Panc1 (cell line): ENCODE results near the gene CSRP3. TPM values are rescaled to one million over a fixed set of nuclear protein-coding genes. Genes with fewer than 3 reads are reported as not detected.

ENCODE experiments used
- ATAC-seq: fragments of 200-7000 bp; cut with Tn5 transposase; 2 replicates; pipeline ENCODE4 v1.9.1; 2020; ENCODE audit warnings: mild to moderate bottlenecking, moderate library complexity
- BruUV-seq: library from RNA; stranded (reverse); fragments of 400-500 nt; replicated peaks from 2 replicates; lab custom pipeline; 2021; lab: Mats Ljungman, UMichigan
- CTCF ChIA-PET: fragments of 300-600 bp; sonication (Branson Sonifier 250); formaldehyde crosslinking; loops from one replicate; lab custom pipeline; 2022; ENCODE audit warnings: antibody characterized with exemption; lab: Charles Lee
- POLR2A ChIA-PET: fragments of 300-600 bp; sonication (Branson Sonifier 250); formaldehyde crosslinking; loops from one replicate; lab custom pipeline; 2022; ENCODE audit warnings: antibody characterized with exemption; lab: Charles Lee
- DNase-seq: peaks from one replicate; pipeline ENCODE4 v3.0.0-alpha.2; 2010; ENCODE audit warnings: low read depth, low spot score
- H3K27ac ChIP-seq: 2 replicates; pipeline ENCODE4 v1.5.1; 2011; ENCODE audit warnings: mild to moderate bottlenecking, low read length, inconsistent platforms
- H3K27me3 ChIP-seq: fragments of 200-500 bp; sonication (Bioruptor generic); 2 replicates; pipeline ENCODE4 v1.6.0; 2014; ENCODE audit warnings: low read length, inconsistent platforms; ENCODE audit not compliant: control insufficient read depth, insufficient read depth
- H3K36me3 ChIP-seq: fragments of 200-500 bp; sonication (Bioruptor generic); 2 replicates; pipeline ENCODE4 v1.5.1; 2014; ENCODE audit warnings: inconsistent platforms, mild to moderate bottlenecking, low read length, moderate library complexity; ENCODE audit not compliant: control insufficient read depth, insufficient read depth
- H3K4me1 ChIP-seq: 2 replicates; pipeline ENCODE4 v1.5.1; 2011; ENCODE audit warnings: inconsistent platforms, mild to moderate bottlenecking, low read length, moderate library complexity; ENCODE audit not compliant: control insufficient read depth, insufficient read depth
- H3K4me3 ChIP-seq, 2 experiments: 2 replicates each; pipeline ENCODE4 v1.5.1; 2011 to 2012; ENCODE audit warnings: low read depth in 2 of 2, low read length in 2 of 2, mild to moderate bottlenecking in 2 of 2, inconsistent platforms in 1 of 2, moderate library complexity in 1 of 2
- H3K9me3 ChIP-seq: fragments of 200-500 bp; sonication (Bioruptor generic); 2 replicates; pipeline ENCODE4 v1.5.1; 2014; ENCODE audit warnings: low read depth, mild to moderate bottlenecking, inconsistent platforms, low read length, moderate library complexity; ENCODE audit not compliant: control insufficient read depth, insufficient read depth
- POLR2AphosphoS5 ChIP-seq: IDR thresholded peaks from 2 replicates; pipeline ENCODE4 v1.6.1; 2012; ENCODE audit warnings: mild to moderate bottlenecking, low read depth, low read length, moderate library complexity
- REST ChIP-seq, 2 experiments: IDR thresholded peaks; 2 replicates each; pipeline ENCODE4 v1.6.1; 2011 to 2012; ENCODE audit warnings: low read depth in 2 of 2, control low read depth in 1 of 2, low read length in 1 of 2, mild to moderate bottlenecking in 1 of 2, moderate library complexity in 1 of 2; ENCODE audit not compliant: insufficient read depth in 1 of 2
- SIN3A ChIP-seq: IDR thresholded peaks from 2 replicates; pipeline ENCODE4 v1.6.1; 2012; ENCODE audit warnings: low read depth, mild to moderate bottlenecking, low read length, moderate library complexity, borderline replicate concordance; ENCODE audit not compliant: insufficient read depth
- TCF7L2 ChIP-seq: IDR thresholded peaks from 2 replicates; pipeline ENCODE4 v1.6.1; 2011; ENCODE audit warnings: mild to moderate bottlenecking, low read depth, low read length, inconsistent platforms
- in situ Hi-C: cut with HindIII; loops from 2 replicates; pipeline ENCODE4 v1.10.0; 2016; ENCODE audit warnings: low sequenced_read_pairs, low pct_unique_long_range_greater_than_20kb
- intact Hi-C: fragments of 100-400 bp; cut with micrococcal nuclease; formaldehyde crosslinking; loops from one replicate; pipeline ENCODE4 v1.10.0; 2022; ENCODE audit not compliant: unreplicated experiment
- total RNA-seq: library from RNA; stranded (reverse); gene quantifications from one replicate; pipeline ENCODE4 v1.2.1, GENCODE V29; 2021; ENCODE audit not compliant: unreplicated experiment
- TF ChIP-seq, protein P1 (sequence below): fragments of 450-650 bp; IDR thresholded peaks from 2 replicates; pipeline ENCODE4 v1.5.1; 2017; ENCODE audit warnings: mild to moderate bottlenecking

Gene CSRP3
- total RNA-seq, 1 experiment from 2014 or later: not detected

- ATAC-seq (no peak), DNase-seq (no peak)
- no TSS peak for BruUV-seq
- peak overlapping the region; percentile 49; the same call in 1 of the 2 replicates for H3K27ac ChIP-seq
- no peaks in the 10 kb centered on the region for H3K27me3 ChIP-seq
- CTCF ChIA-PET: no interaction called here
- POLR2A ChIA-PET: no interaction called here
- H3K4me3 ChIP-seq: no peak overlapping the region
- no peak for TF ChIP-seq SIN3A
- intact Hi-C loops (no loop called here), in situ Hi-C loops (no loop called here)
- no peaks in the 10 kb centered on the region for H3K9me3 ChIP-seq
- H3K36me3 ChIP-seq: no peaks in the 10 kb centered on the region
- H3K4me1 ChIP-seq: 0 out of 2 replicates have a peak, but pooled peaks cover 6% of the 10 kb centered on the region
Observed at GRCh38 chr11:19199048-19199447, 2.7 kb downstream of the CSRP3 start.

DNA sequence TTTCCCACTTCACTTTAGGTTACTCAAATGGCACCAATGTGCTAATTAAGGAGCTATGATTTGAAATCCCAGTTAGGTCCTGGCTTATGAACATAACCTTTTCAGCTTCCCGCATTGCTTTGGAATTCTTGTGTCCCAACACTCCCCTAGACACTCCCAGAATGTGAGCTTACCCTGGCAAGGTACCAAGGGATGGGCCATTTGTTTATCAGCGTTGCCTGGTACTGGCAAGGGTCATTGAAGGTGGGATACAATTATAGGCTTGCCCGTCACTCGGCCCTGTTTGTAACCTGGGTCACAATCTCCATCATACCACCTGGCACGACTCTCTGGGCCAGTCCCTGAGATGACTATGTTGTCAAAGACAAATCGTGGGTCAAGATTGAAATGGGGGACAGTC lies 5.4 kb downstream of the CSRP3 start:
- H3K4me1 ChIP-seq: 0 out of 2 replicates have a peak, but pooled peaks cover 6% of the 10 kb centered on the region
- intact Hi-C loops: no loop called here
- TF ChIP-seq TCF7L2: no peak
- TF ChIP-seq REST (IDR thresholded peaks at IDR 0.05; ENCODE audit: insufficient read depth in 1 of 2, low read depth in 2 of 2, low read length in 1 of 2): no peak
- TF ChIP-seq POLR2AphosphoS5: no peak
- no peak for TF ChIP-seq SIN3A
- ChIA-PET CTCF (interaction anchor here (0.6 kb wide), 1 partner anchor 707 kb away, joined by 3 read pairs; no protein-coding TSS in a partner anchor), POLR2A (no interaction called here)
- no peak overlapping the region for H3K27ac ChIP-seq
- no peaks in the 10 kb centered on the region for H3K36me3 ChIP-seq
- in situ Hi-C loops: no loop called here
- BruUV-seq: no TSS peak
- no peaks in the 10 kb centered on the region for H3K9me3 ChIP-seq
- no peak for DNase-seq
- H3K27me3 ChIP-seq: no peaks in the 10 kb centered on the region
- H3K4me3 ChIP-seq: no peak overlapping the region
- ATAC-seq: no peak

DNA sequence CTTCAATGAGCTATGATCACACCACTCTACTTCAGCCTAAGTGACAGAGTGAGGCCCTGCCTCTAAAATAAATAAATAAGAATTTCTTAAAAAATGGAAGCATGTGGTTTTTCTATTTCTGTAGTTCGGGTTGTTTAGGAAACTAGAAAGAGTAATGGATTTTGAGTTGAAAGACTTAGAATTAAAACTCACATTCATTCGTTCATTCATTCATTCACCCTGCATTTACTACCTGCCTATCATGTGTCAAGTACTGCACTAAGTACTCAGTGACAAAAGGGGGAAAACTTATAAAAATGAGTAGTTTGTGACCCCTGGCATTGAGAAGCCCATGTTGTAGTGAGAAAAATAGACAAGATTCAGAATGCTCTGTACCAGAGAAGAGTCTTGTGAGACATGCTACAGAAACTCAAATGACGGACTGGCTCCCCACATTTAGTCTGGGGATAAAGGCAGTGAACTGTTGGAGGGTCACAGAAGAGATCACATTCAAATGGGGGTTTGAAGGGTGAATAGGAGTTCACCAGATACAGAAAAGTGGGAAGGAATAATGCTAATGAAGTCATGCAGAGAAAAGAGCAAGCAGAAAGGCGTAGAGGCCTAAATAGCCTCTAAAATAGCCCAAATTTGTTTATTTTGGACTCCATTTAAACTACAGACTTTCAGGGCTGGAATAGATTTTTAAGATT lies 7.0 kb downstream of the CSRP3 start:
- Histone ChIP-seq H3K9me3 (no peaks in the 10 kb centered on the region), H3K4me1 (no peaks in the 10 kb centered on the region), H3K27me3 (no peaks in the 10 kb centered on the region), H3K36me3 (no peaks in the 10 kb centered on the region), H3K4me3 (no peak overlapping the region), H3K27ac (no peak overlapping the region)
- POLR2A ChIA-PET: no interaction called here
- intact Hi-C loops (no loop called here), in situ Hi-C loops (no loop called here)
- BruUV-seq: no TSS peak
- DNase-seq: no peak
- CTCF ChIA-PET: no interaction called here
- no peak for TF ChIP-seq REST (IDR thresholded peaks at IDR 0.05; ENCODE audit: insufficient read depth in 1 of 2, low read depth in 2 of 2, low read length in 1 of 2)
- TF ChIP-seq TCF7L2: no peak
- no peak for TF ChIP-seq SIN3A
- TF ChIP-seq POLR2AphosphoS5: no peak
- TF ChIP-seq, protein P1, sequence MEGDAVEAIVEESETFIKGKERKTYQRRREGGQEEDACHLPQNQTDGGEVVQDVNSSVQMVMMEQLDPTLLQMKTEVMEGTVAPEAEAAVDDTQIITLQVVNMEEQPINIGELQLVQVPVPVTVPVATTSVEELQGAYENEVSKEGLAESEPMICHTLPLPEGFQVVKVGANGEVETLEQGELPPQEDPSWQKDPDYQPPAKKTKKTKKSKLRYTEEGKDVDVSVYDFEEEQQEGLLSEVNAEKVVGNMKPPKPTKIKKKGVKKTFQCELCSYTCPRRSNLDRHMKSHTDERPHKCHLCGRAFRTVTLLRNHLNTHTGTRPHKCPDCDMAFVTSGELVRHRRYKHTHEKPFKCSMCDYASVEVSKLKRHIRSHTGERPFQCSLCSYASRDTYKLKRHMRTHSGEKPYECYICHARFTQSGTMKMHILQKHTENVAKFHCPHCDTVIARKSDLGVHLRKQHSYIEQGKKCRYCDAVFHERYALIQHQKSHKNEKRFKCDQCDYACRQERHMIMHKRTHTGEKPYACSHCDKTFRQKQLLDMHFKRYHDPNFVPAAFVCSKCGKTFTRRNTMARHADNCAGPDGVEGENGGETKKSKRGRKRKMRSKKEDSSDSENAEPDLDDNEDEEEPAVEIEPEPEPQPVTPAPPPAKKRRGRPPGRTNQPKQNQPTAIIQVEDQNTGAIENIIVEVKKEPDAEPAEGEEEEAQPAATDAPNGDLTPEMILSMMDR: no peak
- ATAC-seq: no peak
